ENCODE measurements around the gene ANKRD13A.
"Not testable (repeated sequence)": the region's sequence is repeated elsewhere in the genome, so short reads cannot be mapped to it uniquely, and the experiment has no call there.

Gene ANKRD13A

GRCh38 chr12:110071504-110071903, 72.3 kb downstream of the ANKRD13A start:
- no peaks in the 10 kb centered on the region for H3K36me3 ChIP-seq
- no peaks in the 10 kb centered on the region for H3K9me3 ChIP-seq
- H3K4me3 ChIP-seq (ENCODE audit: low read depth in 1 of 2, low read length in 1 of 2) = no peak overlapping the region
- H3K27me3 ChIP-seq = peaks cover 28% of the 10 kb centered on the region
- no peak overlapping the region for H3K27ac ChIP-seq
- H3K4me1 ChIP-seq (ENCODE audit: control insufficient read depth in 1 of 2, insufficient read depth in 1 of 2, low read depth in 1 of 2, low read length in 1 of 2) = peaks cover 6 to 7% of the 10 kb centered on the region in 2 experiments
- TF ChIP-seq CTCF (IDR thresholded peaks at IDR 0.05) = no peak

- Histone ChIP-seq H3K27me3 (peaks cover 28% of the 10 kb centered on the region), H3K27ac (no peak overlapping the region), H3K4me3 (ENCODE audit: low read depth in 1 of 2, low read length in 1 of 2) (no peak overlapping the region), H3K9me3 (no peaks in the 10 kb centered on the region), H3K4me1 (ENCODE audit: control insufficient read depth in 1 of 2, insufficient read depth in 1 of 2, low read depth in 1 of 2, low read length in 1 of 2) (peaks cover 6 to 7% of the 10 kb centered on the region in 2 experiments), H3K36me3 (no peaks in the 10 kb centered on the region)
- TF ChIP-seq CTCF (IDR thresholded peaks at IDR 0.05) = no peak
These were observed 72.7 kb downstream of the ANKRD13A start for GRCh38 chr12:110071967-110072366.

GRCh38 chr12:110072636-110073035, 73.4 kb downstream of the ANKRD13A start:
- H3K27ac ChIP-seq; H3K9me3 ChIP-seq; H3K36me3 ChIP-seq; H3K4me3 ChIP-seq (ENCODE audit: low read depth in 1 of 2, low read length in 1 of 2); H3K4me1 ChIP-seq (ENCODE audit: control insufficient read depth in 1 of 2, insufficient read depth in 1 of 2, low read depth in 1 of 2, low read length in 1 of 2): not testable (repeated sequence)
- H3K27me3 ChIP-seq = peaks cover 28% of the 10 kb centered on the region

- no peak overlapping the region for H3K27ac ChIP-seq
- no peaks in the 10 kb centered on the region for H3K9me3 ChIP-seq
- peak overlapping the region; percentile 10 to 18 for H3K4me3 ChIP-seq (ENCODE audit: low read depth in 1 of 2, low read length in 1 of 2)
These were observed 74.0 kb downstream of the ANKRD13A start for GRCh38 chr12:110073049-110073831.

GRCh38 chr12:110074089-110074488, 74.9 kb downstream of the ANKRD13A start:
- H3K9me3 ChIP-seq = no peaks in the 10 kb centered on the region
- TF ChIP-seq CTCF (IDR thresholded peaks at IDR 0.05) = no peak
- H3K36me3 ChIP-seq = no peaks in the 10 kb centered on the region
- H3K27me3 ChIP-seq = peaks cover 28% of the 10 kb centered on the region
- no peak overlapping the region for H3K27ac ChIP-seq
- H3K4me1 ChIP-seq (ENCODE audit: control insufficient read depth in 1 of 2, insufficient read depth in 1 of 2, low read depth in 1 of 2, low read length in 1 of 2) = peaks cover 6 to 7% of the 10 kb centered on the region in 2 experiments
- no peak overlapping the region for H3K4me3 ChIP-seq (ENCODE audit: low read depth in 1 of 2, low read length in 1 of 2)

More at GRCh38 chr12:110073049-110073831, 74.0 kb downstream of the ANKRD13A start:
- Histone ChIP-seq H3K36me3 (no peaks in the 10 kb centered on the region), H3K4me1 (ENCODE audit: control insufficient read depth in 1 of 2, insufficient read depth in 1 of 2, low read depth in 1 of 2, low read length in 1 of 2) (peaks cover 6 to 7% of the 10 kb centered on the region in 2 experiments), H3K27me3 (peaks cover 28% of the 10 kb centered on the region)
- no peak for TF ChIP-seq CTCF (IDR thresholded peaks at IDR 0.05)

GRCh38 chr12:110075880-110076279, 76.7 kb downstream of the ANKRD13A start:
- Histone ChIP-seq H3K27ac (no peak overlapping the region), H3K9me3 (no peaks in the 10 kb centered on the region), H3K4me3 (ENCODE audit: low read depth in 1 of 2, low read length in 1 of 2) (no peak overlapping the region), H3K4me1 (ENCODE audit: control insufficient read depth in 1 of 2, insufficient read depth in 1 of 2, low read depth in 1 of 2, low read length in 1 of 2) (peaks cover 15 to 18% of the 10 kb centered on the region in 2 experiments), H3K36me3 (no peaks in the 10 kb centered on the region), H3K27me3 (peaks cover 28% of the 10 kb centered on the region)
- TF ChIP-seq CTCF (IDR thresholded peaks at IDR 0.05) = no peak
